HG03108 (cell line): ENCODE measurements around the gene TMEM258.

ENCODE experiments used
- ATAC-seq: cut with Tn5 transposase; IDR thresholded peaks from one replicate; pipeline ENCODE4 v1.9.1; 2021; ENCODE audit warnings: moderate library complexity; ENCODE audit not compliant: unreplicated experiment

The TMEM258 gene

DNA sequence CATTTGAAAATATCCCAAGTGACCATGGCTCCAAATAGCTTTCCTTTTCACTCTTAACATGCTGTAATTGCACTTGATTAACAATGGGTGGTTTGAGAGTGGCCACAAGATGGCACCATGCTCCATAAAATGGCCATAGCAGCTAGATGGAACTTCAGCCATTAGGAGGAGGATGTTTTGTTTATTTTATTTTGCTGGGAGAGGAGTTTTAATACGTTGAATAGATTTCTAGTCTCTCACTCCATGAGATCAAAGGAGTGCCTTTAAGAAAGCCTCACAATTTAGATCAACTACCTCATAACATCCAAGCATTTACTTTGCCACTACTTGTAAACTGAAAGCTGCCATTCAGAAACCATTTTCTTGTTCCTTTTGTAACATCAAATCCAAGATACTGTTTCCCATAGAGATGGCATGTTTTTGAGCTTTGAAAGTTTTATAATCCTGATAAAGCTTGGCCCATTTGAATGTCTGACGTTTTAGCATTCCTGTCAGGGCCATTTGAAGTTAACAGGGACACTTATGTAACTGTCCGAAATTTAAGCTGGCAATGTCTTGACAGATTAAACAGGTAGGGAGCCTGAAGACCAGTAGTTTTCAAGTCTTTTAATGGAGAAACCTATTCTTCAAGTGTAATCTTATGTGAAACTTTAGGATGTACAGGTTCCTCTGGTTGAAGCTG, 5.0 kb upstream of the TMEM258 start:
- no peak for ATAC-seq

DNA sequence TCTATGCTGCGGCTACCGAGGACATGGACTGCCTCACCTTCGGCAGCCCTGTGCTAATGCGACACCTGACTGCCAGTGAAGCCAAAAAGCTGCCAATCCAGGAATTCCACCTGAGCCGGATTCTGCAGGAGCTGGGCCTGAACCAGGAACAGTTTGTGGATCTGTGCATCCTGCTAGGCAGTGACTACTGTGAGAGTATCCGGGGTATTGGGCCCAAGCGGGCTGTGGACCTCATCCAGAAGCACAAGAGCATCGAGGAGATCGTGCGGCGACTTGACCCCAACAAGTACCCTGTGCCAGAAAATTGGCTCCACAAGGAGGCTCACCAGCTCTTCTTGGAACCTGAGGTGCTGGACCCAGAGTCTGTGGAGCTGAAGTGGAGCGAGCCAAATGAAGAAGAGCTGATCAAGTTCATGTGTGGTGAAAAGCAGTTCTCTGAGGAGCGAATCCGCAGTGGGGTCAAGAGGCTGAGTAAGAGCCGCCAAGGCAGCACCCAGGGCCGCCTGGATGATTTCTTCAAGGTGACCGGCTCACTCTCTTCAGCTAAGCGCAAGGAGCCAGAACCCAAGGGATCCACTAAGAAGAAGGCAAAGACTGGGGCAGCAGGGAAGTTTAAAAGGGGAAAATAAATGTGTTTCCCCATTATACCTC, 3.6 kb upstream of the TMEM258 start:
- ATAC-seq = no peak

- ATAC-seq = no peak
Measured at GRCh38 chr11:61795459-61795858, 3.1 kb upstream of the TMEM258 start.

GRCh38 chr11:61794579-61794978, 2.2 kb upstream of the TMEM258 start:
- ATAC-seq = no peak

DNA sequence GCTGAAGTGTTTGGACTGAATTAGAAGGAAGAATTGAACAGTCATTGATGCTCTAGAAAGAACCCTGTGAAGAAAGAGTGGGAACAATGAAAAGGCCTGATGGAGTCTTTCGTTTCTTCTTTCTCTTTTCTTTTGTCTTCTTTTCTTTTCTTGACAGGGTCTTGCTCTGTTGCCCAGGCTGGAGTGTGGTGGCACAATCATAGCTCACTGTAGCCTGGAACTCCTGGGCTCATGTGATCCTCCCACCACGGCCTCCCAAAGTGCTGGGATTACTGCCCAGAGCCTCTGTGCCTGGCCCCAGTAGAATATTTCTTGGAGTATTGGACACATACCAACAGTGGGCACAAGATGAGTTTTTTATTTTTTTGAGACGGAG, 1.4 kb upstream of the TMEM258 start:
- ATAC-seq = no peak

DNA sequence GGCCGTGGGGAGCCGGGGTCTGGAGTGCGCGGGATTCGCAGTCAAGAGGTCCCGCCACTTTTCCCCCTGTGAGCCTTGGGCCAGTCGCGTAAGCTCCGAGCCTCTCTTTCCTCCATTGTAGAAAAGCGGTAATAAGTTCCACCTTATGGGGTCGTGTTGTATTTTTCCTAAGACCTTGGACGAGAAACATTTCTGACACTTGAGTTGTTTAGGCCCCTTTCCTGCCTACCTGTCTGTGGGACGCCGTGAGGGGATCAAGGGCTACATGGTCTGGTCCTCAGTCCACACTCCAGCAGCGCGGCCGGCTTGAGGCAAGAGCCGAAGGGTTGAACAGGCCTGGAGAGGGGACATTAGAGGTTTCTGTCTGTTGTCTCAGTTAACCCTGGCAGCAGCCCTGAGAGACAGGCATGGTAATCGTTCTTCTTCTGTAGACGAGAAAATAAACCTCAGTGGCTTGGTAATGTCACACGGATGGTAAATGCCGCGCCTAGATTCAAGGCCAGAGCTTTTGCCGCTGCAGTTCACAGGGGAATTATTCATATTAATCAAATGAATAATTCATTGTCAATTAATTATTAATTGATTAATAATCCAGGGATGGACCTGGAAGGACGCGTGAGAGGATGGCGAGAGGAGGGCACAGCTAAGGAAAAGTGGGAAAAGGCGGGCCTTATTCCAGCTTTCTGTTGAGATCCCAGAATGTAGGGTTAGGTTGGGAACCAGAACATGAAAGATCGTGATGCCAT, 857 bp upstream of the TMEM258 start:
- ATAC-seq = no peak

DNA sequence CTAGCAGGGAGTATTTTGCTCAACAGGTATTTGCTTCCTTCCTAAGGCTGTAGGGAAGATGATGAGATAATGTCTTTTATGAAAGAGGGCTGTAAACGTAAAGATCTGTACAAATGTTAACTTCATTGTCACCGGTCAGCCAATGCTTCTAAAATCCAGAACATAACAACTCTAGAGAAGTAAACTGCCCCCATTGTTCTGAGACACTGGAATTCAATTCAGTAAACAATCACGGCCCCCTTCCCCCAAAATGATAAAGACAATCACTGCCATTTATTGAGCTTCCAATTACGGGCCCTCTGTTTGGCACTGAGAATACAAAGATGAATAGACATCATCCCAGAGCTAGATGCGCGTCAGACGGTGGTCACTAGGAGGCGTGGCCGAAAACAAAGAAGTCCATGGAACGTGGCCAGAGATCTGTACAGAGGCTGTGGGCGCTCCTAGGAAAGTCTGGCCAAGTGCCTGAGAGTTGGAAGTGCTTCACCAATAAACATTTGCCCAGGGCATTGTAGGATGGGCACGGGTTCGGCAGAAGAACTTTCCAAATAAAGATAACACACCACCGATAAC, 576 bp downstream of the TMEM258 start:
- no peak for ATAC-seq

DNA sequence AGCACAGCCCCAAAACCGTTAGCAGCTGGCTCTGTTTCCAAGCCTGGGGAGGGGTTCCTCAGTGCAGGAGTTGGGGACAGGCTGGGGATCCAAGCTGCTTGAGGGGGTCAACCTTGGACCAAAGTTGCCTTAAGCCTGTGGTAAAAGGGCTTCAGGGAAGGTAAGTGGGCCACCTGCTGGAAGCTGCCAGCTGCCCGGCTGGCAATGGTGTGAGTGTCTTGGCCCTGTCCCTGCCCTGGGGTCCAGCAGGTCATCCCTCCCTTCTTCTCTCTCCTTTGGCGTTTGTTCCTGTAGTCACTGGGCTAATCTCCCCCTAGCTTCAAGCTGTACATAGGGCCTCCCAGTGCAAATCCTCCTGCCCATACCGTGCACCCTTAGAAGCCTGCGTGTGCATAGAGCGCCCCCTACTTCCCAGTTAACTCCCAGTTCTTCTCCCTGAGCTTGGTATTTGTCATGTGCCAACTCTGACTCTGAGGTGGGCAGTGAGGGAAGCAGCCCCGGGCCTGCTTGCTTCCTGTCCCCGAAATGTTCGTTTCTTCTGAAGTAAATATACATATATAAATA, 4.4 kb downstream of the TMEM258 start:
- no peak for ATAC-seq

DNA sequence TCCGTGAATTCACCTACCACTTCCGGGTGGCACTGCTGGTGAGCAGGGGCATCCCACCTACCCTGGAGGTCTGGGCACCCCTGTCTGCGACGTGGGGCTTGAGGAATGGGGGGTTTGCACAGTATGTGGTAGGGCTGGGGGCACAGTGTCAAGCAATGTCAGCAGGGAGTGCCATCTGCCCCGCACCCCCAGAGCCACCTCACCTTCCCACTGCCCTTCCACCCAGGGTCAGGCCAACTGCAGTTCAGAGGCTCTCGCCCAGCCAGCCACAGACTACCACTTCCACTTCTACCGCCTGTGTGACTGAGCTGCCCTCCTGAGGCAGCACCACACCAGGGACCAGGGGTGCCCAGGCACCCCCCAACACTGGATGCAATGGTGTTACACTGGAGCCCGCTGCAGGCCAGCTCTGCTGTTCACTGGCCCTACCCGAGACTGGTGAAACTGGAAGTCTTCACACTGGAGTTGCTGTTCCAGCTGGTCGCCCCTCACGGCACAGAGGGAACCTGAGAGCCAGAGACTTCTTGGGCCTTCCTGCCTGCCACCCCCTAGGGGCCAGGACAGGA, 6.5 kb downstream of the TMEM258 start:
- ATAC-seq = no peak

DNA sequence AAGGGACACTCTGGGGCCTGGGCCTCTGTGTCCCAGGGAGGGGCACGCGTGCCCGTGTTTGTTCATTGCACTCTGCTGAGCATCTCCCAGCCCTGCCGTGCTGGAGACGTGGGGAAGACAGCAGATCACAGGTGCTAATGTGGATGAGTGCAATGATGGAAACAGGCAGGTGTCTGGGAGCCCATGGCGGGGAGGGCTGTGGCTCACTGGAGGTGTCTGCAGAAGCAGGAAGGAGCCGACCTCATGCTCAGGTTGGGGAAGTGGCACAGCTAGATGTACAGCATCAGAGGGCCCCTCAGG, 7.9 kb downstream of the TMEM258 start:
- no peak for ATAC-seq

- no peak for ATAC-seq
Measured at GRCh38 chr11:61783717-61784505, 8.5 kb downstream of the TMEM258 start.

DNA sequence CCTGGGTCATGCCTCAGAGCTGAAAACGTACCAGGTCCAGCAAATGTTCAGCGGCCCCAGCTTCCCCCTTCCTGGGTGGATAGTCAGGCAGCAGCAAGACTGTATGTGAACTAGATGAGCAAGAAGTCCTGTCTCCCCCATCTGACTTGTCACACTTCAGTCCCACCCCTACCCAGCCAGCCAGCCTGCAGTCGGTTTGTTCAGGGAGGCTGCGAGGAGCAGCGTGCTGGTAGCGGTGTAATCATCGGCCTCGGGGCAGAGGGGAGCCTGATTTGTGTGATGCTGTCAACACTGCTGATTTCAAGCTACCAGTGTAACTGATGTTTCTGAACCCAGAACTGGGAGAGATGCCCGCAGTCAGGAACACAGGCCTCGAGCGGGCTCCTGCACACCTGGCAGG, 9.6 kb downstream of the TMEM258 start:
- ATAC-seq = no peak

GRCh38 chr11:61782299-61782698, 10.1 kb downstream of the TMEM258 start:
- ATAC-seq = no peak

DNA sequence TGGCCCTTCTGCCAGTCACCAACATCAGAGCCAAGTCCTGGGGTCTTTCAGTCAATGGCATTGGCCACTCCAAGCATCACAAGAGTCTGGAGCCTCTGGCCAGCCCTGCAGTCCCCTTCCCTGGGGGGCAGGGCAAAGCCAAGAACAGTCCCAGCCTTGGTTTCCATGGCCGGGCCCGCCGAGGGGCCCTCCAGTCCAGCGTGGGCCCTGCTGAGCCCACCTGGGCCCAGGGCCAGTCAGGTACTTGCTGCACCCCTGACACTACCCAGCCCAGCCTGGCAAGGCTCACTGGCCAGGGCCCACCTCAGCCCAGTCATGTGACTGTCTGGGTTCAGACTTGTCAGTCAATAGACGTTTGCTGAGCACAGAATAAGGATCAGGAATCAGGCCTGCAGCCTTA, 10.8 kb downstream of the TMEM258 start:
- ATAC-seq = no peak

- ATAC-seq = no peak
Measured at GRCh38 chr11:61780581-61781162, 11.7 kb downstream of the TMEM258 start.

DNA sequence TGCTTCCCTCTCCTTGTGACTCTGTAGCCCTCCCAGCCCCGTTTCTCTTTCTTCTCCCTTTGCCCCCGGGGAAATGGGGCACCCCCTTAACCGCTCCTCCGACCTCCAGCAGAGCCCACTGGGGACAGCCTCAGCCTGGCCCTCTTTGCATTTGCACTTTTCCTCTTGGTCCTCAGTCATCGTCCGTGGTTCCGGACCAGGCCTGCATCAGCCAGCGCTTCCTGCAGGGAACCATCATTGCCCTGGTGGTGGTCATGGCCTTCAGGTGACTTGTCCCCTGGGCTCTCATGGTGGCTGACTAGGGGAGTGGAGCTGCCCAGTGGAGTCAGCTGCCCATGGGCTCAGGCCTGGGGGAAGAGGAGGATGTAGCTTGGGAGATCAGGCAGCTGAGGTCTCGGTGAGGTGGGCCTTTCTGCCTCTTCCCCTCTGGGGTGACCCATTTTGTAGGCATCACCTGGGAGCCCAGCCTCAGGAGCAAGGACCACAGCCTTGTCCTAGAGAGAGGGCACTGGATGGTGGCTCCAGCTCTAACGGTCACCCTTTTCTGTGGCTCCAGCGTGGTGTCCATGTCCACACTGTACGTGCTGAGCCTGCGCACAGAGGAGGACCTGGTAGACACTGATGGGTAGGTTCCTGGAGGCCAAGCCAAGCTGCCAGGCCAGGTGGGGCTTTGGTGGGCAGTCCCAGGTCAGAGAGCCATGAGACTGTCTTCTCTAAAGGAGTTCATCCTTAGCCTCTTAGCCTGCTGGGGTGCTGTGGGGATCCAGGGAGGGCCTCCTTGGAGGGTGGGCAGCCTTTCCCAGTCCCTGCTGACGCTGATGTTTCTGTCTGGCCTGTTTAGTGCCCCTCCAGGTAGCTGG, 12.5 kb downstream of the TMEM258 start:
- no peak for ATAC-seq

GRCh38 chr11:61778920-61779650, 13.3 kb downstream of the TMEM258 start:
- ATAC-seq = no peak

DNA sequence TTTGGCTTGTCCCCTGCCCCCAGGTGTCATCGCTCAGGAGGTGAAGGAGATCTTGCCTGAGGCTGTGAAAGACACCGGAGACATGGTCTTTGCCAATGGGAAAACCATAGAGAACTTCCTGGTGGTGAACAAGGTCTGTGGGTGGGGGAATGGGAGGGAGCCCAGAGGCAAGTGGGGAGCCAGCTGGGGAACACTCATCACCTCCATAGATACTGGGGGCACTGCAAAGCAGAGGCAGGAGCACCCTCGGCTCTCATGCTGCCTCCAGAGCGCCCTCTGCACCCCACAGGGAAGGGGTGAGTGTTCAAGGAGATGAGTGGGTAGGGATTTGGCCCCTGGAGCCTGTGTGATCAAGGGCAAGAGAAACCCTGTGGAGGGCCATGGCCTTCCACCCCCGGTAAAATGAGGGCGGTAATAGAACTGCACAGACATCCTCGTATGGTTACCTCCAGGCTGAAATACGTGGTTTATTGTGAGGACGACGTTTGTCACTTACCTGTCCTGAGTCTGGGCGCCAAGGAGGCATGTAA, 14.0 kb downstream of the TMEM258 start:
- no peak for ATAC-seq
